ENCODE results near the gene SLC4A2.
"Not testable (repeated sequence)": the region's sequence is repeated elsewhere in the genome, so short reads cannot be mapped to it uniquely, and the experiment has no call there.

SLC4A2 gene

GRCh38 chr7:151059367-151060112 lies at the start of gene SLC4A2:
TSS of gene SLC4A2 (plus strand) at chr7:151059589. CDS start at chr7:151061988, 2,399 bp downstream.
- peak; percentile 43 for DNase-seq (ENCODE audit: low read depth in 2 of 2)

DNA sequence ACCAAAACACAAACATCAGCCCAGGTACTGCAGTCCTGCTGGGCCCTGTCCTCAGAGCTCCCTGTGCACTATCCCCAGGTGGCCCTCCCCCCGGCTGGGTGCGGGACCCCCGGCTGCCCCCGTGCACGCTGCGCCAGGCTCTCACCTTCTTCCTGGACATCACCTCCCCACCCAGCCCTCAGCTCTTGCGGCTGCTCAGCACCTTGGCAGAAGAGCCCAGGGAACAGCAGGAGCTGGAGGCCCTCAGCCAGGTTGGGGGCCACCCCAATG lies 49.4 kb upstream of the SLC4A2 start:
- DNase-seq (ENCODE audit: low read depth in 2 of 2), result no peak

DNA sequence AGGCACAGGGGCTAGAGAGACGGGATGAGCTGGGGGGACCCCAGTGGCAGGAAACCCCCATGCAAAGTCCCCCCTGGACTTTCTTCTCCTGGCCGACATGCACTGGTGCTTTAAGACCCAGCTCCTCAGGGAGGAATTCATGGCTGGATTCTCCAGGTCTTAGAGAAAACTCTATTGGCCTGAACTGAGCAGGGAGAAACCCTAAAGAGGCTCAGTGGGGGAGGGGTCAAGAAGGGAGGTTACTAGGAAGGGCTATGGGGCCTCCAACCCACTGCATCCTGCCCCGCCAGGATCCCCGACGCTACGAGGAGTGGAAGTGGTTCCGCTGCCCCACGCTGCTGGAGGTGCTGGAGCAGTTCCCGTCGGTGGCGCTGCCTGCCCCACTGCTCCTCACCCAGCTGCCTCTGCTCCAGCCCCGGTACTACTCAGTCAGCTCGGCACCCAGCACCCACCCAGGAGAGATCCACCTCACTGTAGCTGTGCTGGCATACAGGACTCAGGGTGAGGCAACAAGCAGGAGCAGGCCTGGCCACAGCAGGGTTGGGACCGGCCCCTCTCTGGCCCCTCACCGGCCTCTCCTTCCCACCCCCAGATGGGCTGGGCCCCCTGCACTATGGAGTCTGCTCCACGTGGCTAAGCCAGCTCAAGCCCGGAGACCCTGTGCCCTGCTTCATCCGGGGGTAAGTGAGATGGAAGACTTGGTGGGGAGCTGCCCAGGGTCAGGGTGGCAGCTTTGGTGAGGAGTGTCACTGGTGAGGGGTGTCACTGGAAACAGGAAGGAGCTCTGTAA lies 48.9 kb upstream of the SLC4A2 start:
- DNase-seq (ENCODE audit: low read depth in 2 of 2), result no peak

- DNase-seq (ENCODE audit: low read depth in 2 of 2), result no peak
Observed at GRCh38 chr7:151011097-151011409, 48.3 kb upstream of the SLC4A2 start.

DNA sequence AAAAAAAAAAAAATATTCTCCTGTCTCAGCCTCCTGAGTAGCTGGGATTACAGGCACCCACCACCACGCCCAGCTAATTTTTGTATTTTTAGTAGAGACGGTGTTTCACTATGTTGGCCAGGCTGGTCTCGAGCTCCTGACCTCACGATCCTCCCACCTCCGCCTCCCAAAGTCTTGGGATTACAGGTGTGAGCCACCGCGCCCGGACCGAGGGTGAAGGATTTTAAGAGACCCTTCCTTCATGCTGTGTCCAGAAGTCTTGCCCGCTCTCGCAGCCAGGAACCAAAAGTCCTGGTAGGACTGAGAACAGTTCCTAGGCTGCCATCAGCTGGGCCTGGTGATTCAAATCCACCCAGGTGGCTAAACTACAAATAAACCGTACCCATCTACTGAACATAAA lies 47.8 kb upstream of the SLC4A2 start:
- not testable (repeated sequence) for DNase-seq (ENCODE audit: low read depth in 2 of 2)

DNA sequence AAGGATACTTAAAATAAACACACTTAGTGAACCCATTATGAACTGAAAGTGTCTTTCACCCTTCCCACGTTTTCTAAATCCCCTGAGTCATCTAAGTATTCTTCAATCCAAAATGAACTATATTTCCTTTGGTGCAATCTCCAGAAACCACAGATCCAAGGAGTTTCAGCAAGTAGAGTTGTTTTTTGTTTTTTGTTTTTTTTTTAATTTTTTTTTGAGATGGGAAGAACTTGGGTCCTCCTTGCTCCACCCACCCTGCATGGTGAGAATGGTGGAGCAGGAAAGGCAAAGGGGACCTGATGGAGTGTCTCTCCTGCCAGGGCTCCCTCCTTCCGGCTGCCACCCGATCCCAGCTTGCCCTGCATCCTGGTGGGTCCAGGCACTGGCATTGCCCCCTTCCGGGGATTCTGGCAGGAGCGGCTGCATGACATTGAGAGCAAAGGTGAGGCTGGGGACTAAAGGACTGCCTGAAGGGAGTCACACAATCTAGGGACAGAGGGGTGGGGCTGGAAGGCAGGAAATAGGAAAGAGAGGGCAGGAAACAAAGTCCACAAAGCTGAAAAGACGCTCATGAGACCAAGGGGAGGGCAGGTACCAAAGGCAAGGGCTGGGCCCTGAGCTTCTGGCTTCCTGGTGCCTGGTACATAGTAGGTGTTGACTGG lies 47.2 kb upstream of the SLC4A2 start:
- no peak for DNase-seq (ENCODE audit: low read depth in 2 of 2)

- DNase-seq (ENCODE audit: low read depth in 2 of 2), result no peak
Observed at GRCh38 chr7:151012911-151013347, 46.5 kb upstream of the SLC4A2 start.

DNA sequence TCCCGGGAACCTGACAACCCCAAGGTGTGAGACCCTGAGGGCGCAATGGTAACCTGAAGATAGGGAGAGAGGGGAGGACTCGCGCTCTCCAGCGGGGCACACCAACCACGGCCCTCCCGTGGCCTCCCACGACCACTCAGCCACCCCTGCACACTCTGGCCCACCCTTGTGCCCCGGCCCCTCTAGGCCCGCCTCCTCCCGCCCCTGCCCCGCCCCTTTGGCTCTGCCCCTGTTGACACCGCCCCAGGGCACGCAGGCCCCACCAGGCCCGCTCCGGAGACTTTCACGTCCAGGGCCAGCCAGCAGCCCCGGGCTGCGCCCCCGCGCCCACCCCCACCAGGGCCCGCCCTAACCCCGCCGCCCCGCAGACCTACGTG lies 46.0 kb upstream of the SLC4A2 start:
- no peak for DNase-seq (ENCODE audit: low read depth in 2 of 2)

DNA sequence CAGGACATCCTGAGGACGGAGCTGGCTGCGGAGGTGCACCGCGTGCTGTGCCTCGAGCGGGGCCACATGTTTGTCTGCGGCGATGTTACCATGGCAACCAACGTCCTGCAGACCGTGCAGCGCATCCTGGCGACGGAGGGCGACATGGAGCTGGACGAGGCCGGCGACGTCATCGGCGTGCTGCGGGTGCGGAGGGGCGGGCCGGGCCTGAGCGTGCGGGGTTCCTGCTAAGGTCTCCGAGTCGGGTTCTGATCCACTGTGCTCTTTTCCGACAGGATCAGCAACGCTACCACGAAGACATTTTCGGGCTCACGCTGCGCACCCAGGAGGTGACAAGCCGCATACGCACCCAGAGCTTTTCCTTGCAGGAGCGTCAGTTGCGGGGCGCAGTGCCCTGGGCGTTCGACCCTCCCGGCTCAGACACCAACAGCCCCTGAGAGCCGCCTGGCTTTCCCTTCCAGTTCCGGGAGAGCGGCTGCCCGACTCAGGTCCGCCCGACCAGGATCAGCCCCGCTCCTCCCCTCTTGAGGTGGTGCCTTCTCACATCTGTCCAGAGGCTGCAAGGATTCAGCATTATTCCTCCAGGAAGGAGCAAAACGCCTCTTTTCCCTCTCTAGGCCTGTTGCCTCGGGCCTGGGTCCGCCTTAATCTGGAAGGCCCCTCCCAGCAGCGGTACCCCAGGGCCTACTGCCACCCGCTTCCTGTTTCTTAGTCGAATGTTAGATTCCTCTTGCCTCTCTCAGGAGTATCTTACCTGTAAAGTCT lies 45.5 kb upstream of the SLC4A2 start:
- peak; percentile 70 to 76 for DNase-seq (ENCODE audit: low read depth in 2 of 2)

DNA sequence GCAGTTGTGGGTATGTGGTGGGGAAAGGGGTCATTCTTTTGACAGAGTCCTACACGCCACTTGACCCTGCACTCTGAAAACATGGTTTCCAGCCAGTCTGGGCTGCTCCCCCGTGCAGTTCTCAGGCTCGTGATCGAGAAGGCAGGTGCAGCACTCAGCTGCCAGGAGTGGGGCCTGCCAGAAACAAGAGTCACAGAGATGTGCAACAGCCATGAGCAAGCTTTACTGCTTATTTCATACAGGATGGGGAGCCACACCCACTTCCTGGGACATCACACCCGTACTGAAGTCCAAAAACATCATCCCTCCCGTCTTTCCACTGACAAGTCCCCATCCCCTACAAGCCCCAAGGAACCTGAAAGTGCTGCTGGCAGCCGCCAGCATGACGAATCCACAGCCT lies 44.4 kb upstream of the SLC4A2 start:
- no peak for DNase-seq (ENCODE audit: low read depth in 2 of 2)

- DNase-seq (ENCODE audit: low read depth in 2 of 2), result no peak
Observed at GRCh38 chr7:151015967-151016366, 43.4 kb upstream of the SLC4A2 start.

DNA sequence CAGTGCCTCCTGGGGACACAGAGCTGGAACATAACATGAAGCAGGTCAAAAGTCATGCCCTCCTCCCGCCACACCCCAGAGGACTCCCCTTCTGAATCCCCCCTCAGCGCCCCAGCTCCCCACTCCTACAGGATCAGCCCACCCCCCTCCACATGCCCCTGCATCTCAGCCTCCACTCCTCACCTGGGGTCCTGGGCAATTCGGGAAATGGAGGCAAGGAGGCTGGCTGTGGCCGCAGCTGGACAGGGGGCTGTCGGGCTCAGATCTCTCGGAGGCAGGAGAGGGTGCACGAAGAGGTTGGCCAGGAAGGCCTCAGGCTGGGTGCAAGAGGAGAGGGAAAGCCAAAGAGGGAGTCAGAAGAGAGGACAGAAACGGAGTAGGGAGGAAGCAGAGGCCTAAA lies 42.9 kb upstream of the SLC4A2 start:
- no peak for DNase-seq (ENCODE audit: low read depth in 2 of 2)

DNA sequence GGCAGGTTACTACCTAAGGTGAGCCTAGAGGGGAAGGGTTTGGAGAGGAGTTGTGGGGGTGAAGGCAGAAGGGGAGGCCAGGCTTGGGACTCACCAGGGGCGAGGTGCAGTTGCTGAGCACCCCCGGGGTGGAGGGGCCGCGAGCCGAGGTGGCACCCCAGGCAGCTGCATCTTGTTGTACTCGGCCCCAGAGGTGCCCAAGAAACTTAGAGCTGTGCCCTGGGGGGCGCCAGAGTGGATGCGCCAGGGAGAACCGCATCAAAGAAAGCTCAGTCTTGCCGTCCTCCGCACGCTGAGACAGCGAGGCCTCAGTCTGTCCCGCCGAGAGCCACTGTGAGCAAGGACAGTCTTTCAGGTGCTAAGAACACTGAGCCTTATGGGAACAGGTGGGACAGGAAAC lies 42.4 kb upstream of the SLC4A2 start:
- no peak for DNase-seq (ENCODE audit: low read depth in 2 of 2)

- no peak for DNase-seq (ENCODE audit: low read depth in 2 of 2)
Observed at GRCh38 chr7:151017370-151017952, 41.9 kb upstream of the SLC4A2 start.

DNA sequence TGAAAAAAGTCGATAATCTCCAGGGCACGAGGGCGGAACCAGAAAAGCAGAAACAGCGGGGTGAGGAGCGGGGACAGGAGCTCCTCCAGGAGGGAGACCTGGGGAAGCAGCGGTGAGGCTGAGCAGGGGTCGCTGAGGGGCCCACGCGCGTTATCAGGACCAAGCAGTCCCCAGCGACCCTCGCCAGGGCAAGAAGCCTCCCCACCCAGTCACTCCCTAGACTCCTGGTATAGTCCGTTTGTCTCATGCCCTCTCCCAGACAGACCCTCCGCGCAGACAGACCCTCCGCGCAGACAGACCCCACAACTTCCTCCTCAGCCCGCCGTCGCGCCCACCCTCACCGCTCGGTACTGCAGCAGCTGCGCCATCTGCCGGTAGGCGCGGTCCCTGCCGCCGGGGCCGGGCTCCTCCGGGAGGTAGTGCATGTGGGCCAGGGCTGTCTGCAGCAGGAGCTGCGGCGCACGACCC lies 41.4 kb upstream of the SLC4A2 start:
- peak; percentile 59 to 76 for DNase-seq (ENCODE audit: low read depth in 2 of 2)

GRCh38 chr7:151018421-151019129 lies 40.8 kb upstream of the SLC4A2 start:
- no peak for DNase-seq (ENCODE audit: low read depth in 2 of 2)

- no peak for DNase-seq (ENCODE audit: low read depth in 2 of 2)
Observed at GRCh38 chr7:151019130-151019447, 40.3 kb upstream of the SLC4A2 start.

DNA sequence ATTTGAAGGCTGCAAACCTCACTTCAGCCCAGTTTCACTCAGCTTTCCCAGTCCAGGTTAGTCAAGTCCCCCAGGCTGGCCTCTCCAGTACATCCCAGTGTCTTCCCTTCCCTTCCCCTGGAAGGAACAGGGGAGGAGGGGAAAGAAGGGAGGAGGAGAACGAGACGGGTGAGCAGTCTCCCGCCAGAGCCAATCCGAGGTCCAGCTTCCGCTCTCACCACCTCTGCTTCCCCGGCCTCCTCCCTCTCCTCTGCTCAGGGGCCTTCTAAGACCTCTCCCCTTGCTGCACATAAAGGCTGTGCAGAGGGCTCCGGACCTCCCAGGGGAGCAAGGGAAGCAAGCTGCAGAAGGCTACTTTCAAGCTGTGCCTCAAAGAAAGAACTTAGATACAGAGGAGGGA lies 39.2 kb upstream of the SLC4A2 start:
- DNase-seq (ENCODE audit: low read depth in 2 of 2), result no peak

DNA sequence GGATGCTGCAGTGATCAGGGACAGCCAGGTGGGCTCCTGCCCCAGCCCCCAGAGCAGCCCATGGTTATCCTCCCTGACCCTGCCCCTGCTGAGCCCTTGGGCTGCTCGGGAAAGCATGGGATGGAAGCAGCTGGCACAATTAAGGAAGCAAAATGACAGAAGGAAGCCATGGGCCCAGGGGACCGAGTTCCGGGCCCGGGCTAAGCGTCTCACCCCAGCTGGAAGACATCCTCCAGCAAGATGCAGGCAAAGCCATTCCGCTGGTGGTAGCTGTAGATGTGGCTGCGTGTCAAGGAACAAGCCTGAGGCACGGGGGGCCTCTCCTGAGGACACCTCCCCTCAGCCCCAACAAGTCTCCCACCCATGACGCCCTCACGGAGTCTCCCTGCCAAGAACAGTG lies 36.2 kb upstream of the SLC4A2 start:
- DNase-seq (ENCODE audit: low read depth in 2 of 2), result no peak

DNA sequence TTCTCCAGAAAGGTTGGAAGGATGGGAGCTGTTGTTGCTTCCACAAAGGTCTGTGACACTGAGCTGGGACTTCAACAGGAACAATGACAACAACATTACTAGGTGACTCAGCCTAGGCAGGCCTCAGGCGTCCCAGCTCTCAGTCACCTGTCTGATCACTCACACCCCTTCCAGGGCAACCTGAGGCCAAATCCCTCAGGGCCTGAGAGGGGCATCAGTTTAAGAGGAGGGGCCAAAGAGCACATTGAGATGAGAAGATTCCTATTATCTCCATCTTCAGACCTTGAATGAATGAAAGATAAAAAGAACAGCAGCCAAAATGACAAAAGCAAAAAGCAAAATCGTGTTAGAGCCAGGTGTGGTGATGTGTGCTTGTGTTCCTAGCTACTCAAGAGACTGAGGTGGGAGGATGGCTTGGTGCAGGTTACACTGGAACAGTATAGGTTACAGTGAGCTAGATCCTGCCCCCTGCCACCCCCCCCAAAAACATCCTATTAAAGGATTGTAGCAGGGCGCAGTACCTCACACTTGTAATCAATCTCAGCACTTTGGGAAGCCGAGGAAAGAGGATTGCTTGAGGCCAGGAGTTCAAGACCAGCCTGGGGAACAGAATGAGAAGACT lies 34.8 kb upstream of the SLC4A2 start, which contains the start of gene ATG9B:
Gene ATG9B, minus strand, starts transcription at position 60 of the 622 bp plus-strand sequence. CDS start 71 bp downstream, outside the sequence.
- no peak for DNase-seq (ENCODE audit: low read depth in 2 of 2)

All from stimulated activated CD8-positive, alpha-beta memory T cell treated with anti-CD3 and anti-CD28 coated beads, Interleukin-7, amount 100 ng/mL, for 1 hour (primary cell).